HG03025 (cell line): ENCODE measurements around the gene GALNT14.

Source experiments
- ATAC-seq: cut with Tn5 transposase; IDR thresholded peaks from one replicate; pipeline ENCODE4 v1.9.1; 2021; ENCODE audit warnings: mild to moderate bottlenecking, moderate library complexity; ENCODE audit not compliant: unreplicated experiment, low FRiP score

Gene GALNT14

GRCh38 chr2:30867385-30867784 lies 270.9 kb downstream of the GALNT14 start:
- no peak for ATAC-seq

- ATAC-seq: no peak
Measured at GRCh38 chr2:30866974-30867373, 271.3 kb downstream of the GALNT14 start.

- no peak for ATAC-seq
Measured at GRCh38 chr2:30865892-30866681, 272.2 kb downstream of the GALNT14 start.

GRCh38 chr2:30865243-30865642 lies 273.0 kb downstream of the GALNT14 start:
- no peak for ATAC-seq

GRCh38 chr2:30862054-30862651 lies 276.1 kb downstream of the GALNT14 start:
- ATAC-seq: no peak

- no peak for ATAC-seq
Measured at GRCh38 chr2:30860726-30861125, 277.5 kb downstream of the GALNT14 start.
